Measurements from ENCODE around the gene TULP4. TPM values are rescaled to one million over a fixed set of nuclear protein-coding genes. Genes with fewer than 3 reads are reported as not detected.

TULP4 gene
- polyA plus RNA-seq, 1 donor (not counting 4 experiments of a cell fraction or from before 2014, with no cell fraction given), result 13.1 TPM

DNA sequence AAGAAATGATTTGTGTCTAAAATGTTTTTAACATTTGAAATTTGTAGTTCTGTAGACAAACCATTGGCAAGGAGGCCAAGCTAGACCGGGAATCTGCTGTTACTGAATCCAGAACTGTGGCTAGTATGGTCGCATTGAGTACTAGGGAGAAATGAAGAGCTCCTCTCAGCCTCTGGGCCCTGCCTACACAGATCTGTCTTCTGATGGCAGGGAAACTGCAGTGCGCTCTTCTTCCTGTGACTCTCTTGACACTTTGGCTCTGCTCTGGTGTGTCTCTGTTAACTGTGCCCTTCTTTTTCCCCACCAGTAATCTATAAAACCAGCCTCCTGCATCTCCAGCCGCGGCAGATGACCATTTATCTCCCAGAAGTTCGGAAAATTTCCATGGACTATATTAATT, 186.1 kb downstream of the TULP4 start:
- Histone ChIP-seq H3K9ac (ENCODE audit: control insufficient read depth, extremely low read depth, insufficient read depth, low read length) (no peak overlapping the region), H3K4me1 (ENCODE audit: control insufficient read depth, extremely low read depth, insufficient read depth, low read length) (peaks cover 6% of the 10 kb centered on the region), H2AFZ (ENCODE audit: control insufficient read depth, low read length) (no peak overlapping the region), H3K9me1 (ENCODE audit: control insufficient read depth, extremely low read depth, insufficient read depth, low read length) (no peaks in the 10 kb centered on the region), H3K79me2 (ENCODE audit: control insufficient read depth, insufficient read depth, low read length) (no peaks in the 10 kb centered on the region), H3K9me3 (ENCODE audit: control insufficient read depth, low read depth, low read length) (no peaks in the 10 kb centered on the region), H3K4me2 (ENCODE audit: control insufficient read depth, extremely low read depth, insufficient read depth, low read depth, low read length) (no peak overlapping the region), H4K20me1 (ENCODE audit: control insufficient read depth, extremely low read depth, insufficient read depth, low read length) (no peaks in the 10 kb centered on the region), H3K27me3 (ENCODE audit: control insufficient read depth, extremely low read depth, insufficient read depth, low read length) (no peaks in the 10 kb centered on the region), H3K4me3 (ENCODE audit: control insufficient read depth in 2 of 3, extremely low read depth in 1 of 3, insufficient read depth in 2 of 3, low read depth in 1 of 3, low read length in 3 of 3) (no peak overlapping the region), H3K27ac (ENCODE audit: control insufficient read depth, insufficient read depth, low read length) (no peak overlapping the region), H3K36me3 (ENCODE audit: control insufficient read depth in 2 of 2, extremely low read depth in 1 of 2, insufficient read depth in 2 of 2, low read length in 2 of 2) (peaks cover 15 to 30% of the 10 kb centered on the region in 2 experiments)
- TF ChIP-seq CTCF (optimal IDR thresholded peaks at IDR 0.05 in 1 of 3, IDR thresholded peaks at IDR 0.05 in 1 of 3, conservative IDR thresholded peaks at IDR 0.05 in 1 of 3; ENCODE audit: extremely low read depth in 1 of 3, insufficient read depth in 2 of 3, low read length in 3 of 3) (no peak), EZH2 (IDR thresholded peaks at IDR 0.05; ENCODE audit: low read length) (no peak)
- dilution Hi-C loops (cut with MboI; ENCODE audit: extremely low pct_ligation_motif_present, low sequenced_read_pairs), result no loop called here
- no peak for DNase-seq (ENCODE audit: low read depth, low spot score)
- FAIRE-seq, result no peak

- Histone ChIP-seq H3K27ac (ENCODE audit: control insufficient read depth, insufficient read depth, low read length) (no peak overlapping the region), H3K4me2 (ENCODE audit: control insufficient read depth, extremely low read depth, insufficient read depth, low read depth, low read length) (no peak overlapping the region), H3K36me3 (ENCODE audit: control insufficient read depth in 2 of 2, extremely low read depth in 1 of 2, insufficient read depth in 2 of 2, low read length in 2 of 2) (peaks cover 12 to 27% of the 10 kb centered on the region in 2 experiments), H3K4me1 (ENCODE audit: control insufficient read depth, extremely low read depth, insufficient read depth, low read length) (peaks cover 6% of the 10 kb centered on the region), H3K9me1 (ENCODE audit: control insufficient read depth, extremely low read depth, insufficient read depth, low read length) (no peaks in the 10 kb centered on the region), H3K79me2 (ENCODE audit: control insufficient read depth, insufficient read depth, low read length) (no peaks in the 10 kb centered on the region), H3K27me3 (ENCODE audit: control insufficient read depth, extremely low read depth, insufficient read depth, low read length) (no peaks in the 10 kb centered on the region), H3K9ac (ENCODE audit: control insufficient read depth, extremely low read depth, insufficient read depth, low read length) (no peak overlapping the region), H2AFZ (ENCODE audit: control insufficient read depth, low read length) (no peak overlapping the region), H4K20me1 (ENCODE audit: control insufficient read depth, extremely low read depth, insufficient read depth, low read length) (no peaks in the 10 kb centered on the region), H3K9me3 (ENCODE audit: control insufficient read depth, low read depth, low read length) (no peaks in the 10 kb centered on the region), H3K4me3 (ENCODE audit: control insufficient read depth in 2 of 3, extremely low read depth in 1 of 3, insufficient read depth in 2 of 3, low read depth in 1 of 3, low read length in 3 of 3) (no peak overlapping the region)
- TF ChIP-seq EZH2 (IDR thresholded peaks at IDR 0.05; ENCODE audit: low read length) (no peak), CTCF (optimal IDR thresholded peaks at IDR 0.05 in 1 of 3, IDR thresholded peaks at IDR 0.05 in 1 of 3, conservative IDR thresholded peaks at IDR 0.05 in 1 of 3; ENCODE audit: extremely low read depth in 1 of 3, insufficient read depth in 2 of 3, low read length in 3 of 3) (no peak)
- dilution Hi-C loops (cut with MboI; ENCODE audit: extremely low pct_ligation_motif_present, low sequenced_read_pairs), result no loop called here
- FAIRE-seq (no peak), DNase-seq (ENCODE audit: low read depth, low spot score) (no peak)
Observed at GRCh38 chr6:158499601-158500000, 187.3 kb downstream of the TULP4 start.

All from keratinocyte (primary cell).